Measurements from ENCODE around the gene TNPO2. TPM values are rescaled to one million over a fixed set of nuclear protein-coding genes. Genes with fewer than 3 reads are reported as not detected.

The TNPO2 gene
- 20.4 TPM for total RNA-seq

DNA sequence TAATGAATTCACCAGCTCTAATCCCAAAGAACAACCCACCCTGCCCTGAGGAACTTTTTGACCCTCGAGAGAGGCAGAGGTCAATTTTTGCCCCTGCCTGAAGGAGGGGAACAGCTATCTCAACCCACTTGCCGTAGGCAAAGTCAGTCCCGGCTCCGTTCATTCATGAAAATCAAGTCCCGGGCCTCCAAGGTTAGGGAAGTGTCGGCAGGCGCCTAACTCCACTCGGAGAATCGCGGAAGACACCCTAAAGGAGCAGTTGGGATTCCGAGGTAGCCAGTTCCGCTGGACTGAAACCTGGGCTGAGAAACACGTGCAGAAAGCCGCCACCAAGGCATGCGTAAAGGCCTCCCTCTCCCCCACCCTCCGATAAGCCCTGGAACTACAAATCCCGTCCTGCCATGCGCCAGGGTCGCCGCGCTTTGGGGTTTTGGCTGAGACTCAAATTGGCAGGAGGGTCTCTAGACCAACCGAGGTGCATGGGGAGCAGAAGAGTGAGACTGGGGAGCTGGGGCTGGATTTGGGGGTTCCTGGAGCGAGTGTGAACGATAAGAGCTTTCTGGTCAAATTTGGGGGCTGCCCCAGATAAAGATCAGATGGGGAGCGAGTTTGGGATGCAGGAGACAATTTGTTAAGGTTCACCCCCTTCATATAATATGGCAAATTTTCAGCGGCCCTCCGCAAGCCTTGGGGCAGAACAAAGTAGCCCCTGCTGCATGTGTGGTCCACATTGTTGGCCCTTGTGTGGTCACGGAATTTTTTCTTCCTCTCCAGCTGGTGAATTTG, at the start of gene TNPO2:
TNPO2 (minus strand) TSS at position 292 of the 786 bp plus-strand sequence. CDS start 2,955 bp downstream, outside the sequence.
- no peaks in the 10 kb centered on the region for H3K9me3 ChIP-seq (ENCODE audit: control insufficient read depth in 3 of 3, low read length in 3 of 3)
- peaks cover 3 to 5% (median 4%) of the 10 kb centered on the region in 3 donors for H3K36me3 ChIP-seq (ENCODE audit: control insufficient read depth in 3 of 3, insufficient read depth in 3 of 3, low read length in 3 of 3)
- H3K9ac ChIP-seq (ENCODE audit: low read depth in 1 of 3, low read length in 3 of 3): peak within 1 kb of the TSS; percentile 75 to 87 (median 80)
- H3K4me1 ChIP-seq (ENCODE audit: control insufficient read depth in 3 of 3, insufficient read depth in 3 of 3, low read length in 3 of 3): peaks cover 30 to 32% (median 32%) of the 10 kb centered on the region in 3 donors
- H3K27me3 ChIP-seq (ENCODE audit: control insufficient read depth in 3 of 3, insufficient read depth in 3 of 3, low read length in 3 of 3): no peaks in the 10 kb centered on the region
- H3K4me3 ChIP-seq (ENCODE audit: low read length in 3 of 3): peak within 1 kb of the TSS; percentile 73 to 92 (median 88)
- H3K27ac ChIP-seq (ENCODE audit: low read depth, low read length): peak within 1 kb of the TSS; percentile 89

DNA sequence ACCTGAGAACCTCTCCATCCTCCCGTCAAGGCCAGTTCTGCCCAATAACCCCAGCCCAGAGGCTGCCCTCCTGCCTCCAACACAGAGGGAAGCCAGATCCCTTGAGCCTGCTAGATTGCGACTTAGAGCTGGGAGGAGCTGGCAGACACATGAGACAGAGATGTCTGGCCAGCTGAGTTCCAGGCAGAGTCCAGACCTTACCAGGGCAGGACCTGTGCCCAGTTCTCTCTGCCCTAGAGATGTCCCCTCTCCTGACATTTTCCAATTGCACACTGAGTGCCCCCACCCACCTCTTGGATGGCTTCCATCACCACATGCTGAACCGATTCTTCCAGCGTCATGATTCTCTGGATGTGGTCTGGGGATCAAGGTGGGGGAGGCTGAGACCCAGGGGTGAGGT, 48.6 kb upstream of the TNPO2 start:
- peaks cover 10 to 21% (median 21%) of the 10 kb centered on the region in 3 donors for H3K36me3 ChIP-seq (ENCODE audit: control insufficient read depth in 3 of 3, insufficient read depth in 3 of 3, low read length in 3 of 3)
- H3K4me1 ChIP-seq (ENCODE audit: control insufficient read depth in 3 of 3, insufficient read depth in 3 of 3, low read length in 3 of 3): peaks cover 44 to 58% (median 57%) of the 10 kb centered on the region in 3 donors
- H3K27me3 ChIP-seq (ENCODE audit: control insufficient read depth in 3 of 3, insufficient read depth in 3 of 3, low read length in 3 of 3): no peaks in the 10 kb centered on the region
- peak overlapping the region in 1 of 3 donors; percentile 54 for H3K4me3 ChIP-seq (ENCODE audit: low read length in 3 of 3)
- peak overlapping the region; percentile 85 for H3K27ac ChIP-seq (ENCODE audit: low read depth, low read length)
- H3K9ac ChIP-seq (ENCODE audit: low read depth in 1 of 3, low read length in 3 of 3): peak overlapping the region in 2 of 3 donors; percentile 24 to 60
- H3K9me3 ChIP-seq (ENCODE audit: control insufficient read depth in 3 of 3, low read length in 3 of 3): no peaks in the 10 kb centered on the region

- Histone ChIP-seq H3K9ac (ENCODE audit: low read depth in 1 of 3, low read length in 3 of 3) (peak overlapping the region in 1 of 3 donors; percentile 25), H3K4me1 (ENCODE audit: control insufficient read depth in 3 of 3, insufficient read depth in 3 of 3, low read length in 3 of 3) (peaks cover 43 to 61% (median 55%) of the 10 kb centered on the region in 3 donors), H3K4me3 (ENCODE audit: low read length in 3 of 3) (no peak overlapping the region), H3K9me3 (ENCODE audit: control insufficient read depth in 3 of 3, low read length in 3 of 3) (no peaks in the 10 kb centered on the region), H3K36me3 (ENCODE audit: control insufficient read depth in 3 of 3, insufficient read depth in 3 of 3, low read length in 3 of 3) (peaks cover 11 to 26% (median 26%) of the 10 kb centered on the region in 3 donors), H3K27ac (ENCODE audit: low read depth, low read length) (no peak overlapping the region), H3K27me3 (ENCODE audit: control insufficient read depth in 3 of 3, insufficient read depth in 3 of 3, low read length in 3 of 3) (no peaks in the 10 kb centered on the region)
Observed at GRCh38 chr19:12770922-12771321, 47.2 kb upstream of the TNPO2 start.

- H3K27me3 ChIP-seq (ENCODE audit: control insufficient read depth in 3 of 3, insufficient read depth in 3 of 3, low read length in 3 of 3): no peaks in the 10 kb centered on the region
- no peaks in the 10 kb centered on the region for H3K9me3 ChIP-seq (ENCODE audit: control insufficient read depth in 3 of 3, low read length in 3 of 3)
- H3K4me1 ChIP-seq (ENCODE audit: control insufficient read depth in 3 of 3, insufficient read depth in 3 of 3, low read length in 3 of 3): peaks cover 38 to 58% (median 50%) of the 10 kb centered on the region in 3 donors
- no peak overlapping the region for H3K4me3 ChIP-seq (ENCODE audit: low read length in 3 of 3)
- peaks cover 14 to 37% (median 32%) of the 10 kb centered on the region in 3 donors for H3K36me3 ChIP-seq (ENCODE audit: control insufficient read depth in 3 of 3, insufficient read depth in 3 of 3, low read length in 3 of 3)
- peak overlapping the region in 1 of 3 donors; percentile 54 for H3K9ac ChIP-seq (ENCODE audit: low read depth in 1 of 3, low read length in 3 of 3)
- no peak overlapping the region for H3K27ac ChIP-seq (ENCODE audit: low read depth, low read length)
Observed at GRCh38 chr19:12769689-12770088, 46.0 kb upstream of the TNPO2 start.

- Histone ChIP-seq H3K9me3 (ENCODE audit: control insufficient read depth in 3 of 3, low read length in 3 of 3) (no peaks in the 10 kb centered on the region), H3K36me3 (ENCODE audit: control insufficient read depth in 3 of 3, insufficient read depth in 3 of 3, low read length in 3 of 3) (peaks cover 22 to 44% (median 40%) of the 10 kb centered on the region in 3 donors), H3K4me1 (ENCODE audit: control insufficient read depth in 3 of 3, insufficient read depth in 3 of 3, low read length in 3 of 3) (peaks cover 19 to 39% (median 37%) of the 10 kb centered on the region in 3 donors)
Observed at GRCh38 chr19:12767666-12768065, 43.9 kb upstream of the TNPO2 start.

GRCh38 chr19:12767150-12767549, 43.4 kb upstream of the TNPO2 start:
- Histone ChIP-seq H3K36me3 (ENCODE audit: control insufficient read depth in 3 of 3, insufficient read depth in 3 of 3, low read length in 3 of 3) (peaks cover 22 to 44% (median 40%) of the 10 kb centered on the region in 3 donors), H3K9me3 (ENCODE audit: control insufficient read depth in 3 of 3, low read length in 3 of 3) (no peaks in the 10 kb centered on the region), H3K27ac (ENCODE audit: low read depth, low read length) (no peak overlapping the region), H3K27me3 (ENCODE audit: control insufficient read depth in 3 of 3, insufficient read depth in 3 of 3, low read length in 3 of 3) (no peaks in the 10 kb centered on the region), H3K4me3 (ENCODE audit: low read length in 3 of 3) (no peak overlapping the region), H3K9ac (ENCODE audit: low read depth in 1 of 3, low read length in 3 of 3) (no peak overlapping the region), H3K4me1 (ENCODE audit: control insufficient read depth in 3 of 3, insufficient read depth in 3 of 3, low read length in 3 of 3) (peaks cover 14 to 35% (median 32%) of the 10 kb centered on the region in 3 donors)

More at GRCh38 chr19:12767666-12768065, 43.9 kb upstream of the TNPO2 start:
- Histone ChIP-seq H3K9ac (ENCODE audit: low read depth in 1 of 3, low read length in 3 of 3) (no peak overlapping the region), H3K4me3 (ENCODE audit: low read length in 3 of 3) (no peak overlapping the region), H3K27me3 (ENCODE audit: control insufficient read depth in 3 of 3, insufficient read depth in 3 of 3, low read length in 3 of 3) (no peaks in the 10 kb centered on the region), H3K27ac (ENCODE audit: low read depth, low read length) (no peak overlapping the region)

DNA sequence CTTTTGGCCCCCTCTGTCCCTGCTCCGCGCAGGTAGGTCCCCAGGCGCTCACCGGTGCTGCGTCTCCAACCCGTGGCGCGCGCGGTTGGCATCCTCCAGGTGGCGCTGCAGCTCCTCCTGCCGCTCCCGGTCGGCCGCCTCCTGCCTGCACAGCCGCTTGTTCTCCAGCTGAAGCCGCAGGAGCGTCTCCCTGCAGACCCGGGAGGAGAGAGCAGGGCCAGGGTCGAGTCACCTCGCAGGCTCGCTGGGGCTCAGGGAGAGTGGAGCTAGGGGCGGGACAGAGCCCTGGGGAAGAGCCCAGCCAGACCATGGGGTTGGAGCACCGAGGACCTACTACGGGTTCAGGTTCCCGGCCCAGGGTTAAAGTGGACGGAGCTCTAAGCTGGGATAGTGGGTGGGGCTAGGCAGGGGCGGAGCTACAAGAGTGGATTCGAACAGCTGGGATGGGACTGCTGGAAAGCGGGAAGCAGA, 42.4 kb upstream of the TNPO2 start:
- Histone ChIP-seq H3K27ac (ENCODE audit: low read depth, low read length) (no peak overlapping the region), H3K9ac (ENCODE audit: low read depth in 1 of 3, low read length in 3 of 3) (peak overlapping the region; percentile 33 to 50 (median 40)), H3K27me3 (ENCODE audit: control insufficient read depth in 3 of 3, insufficient read depth in 3 of 3, low read length in 3 of 3) (no peaks in the 10 kb centered on the region), H3K9me3 (ENCODE audit: control insufficient read depth in 3 of 3, low read length in 3 of 3) (no peaks in the 10 kb centered on the region), H3K4me1 (ENCODE audit: control insufficient read depth in 3 of 3, insufficient read depth in 3 of 3, low read length in 3 of 3) (peaks cover 6 to 26% (median 22%) of the 10 kb centered on the region in 3 donors), H3K36me3 (ENCODE audit: control insufficient read depth in 3 of 3, insufficient read depth in 3 of 3, low read length in 3 of 3) (peaks cover 22 to 43% (median 41%) of the 10 kb centered on the region in 3 donors), H3K4me3 (ENCODE audit: low read length in 3 of 3) (peak overlapping the region in 2 of 3 donors; percentile 56 to 67)

GRCh38 chr19:12764698-12765097, 41.0 kb upstream of the TNPO2 start:
- peaks cover 16 to 36% (median 31%) of the 10 kb centered on the region in 3 donors for H3K36me3 ChIP-seq (ENCODE audit: control insufficient read depth in 3 of 3, insufficient read depth in 3 of 3, low read length in 3 of 3)
- no peaks in the 10 kb centered on the region for H3K9me3 ChIP-seq (ENCODE audit: control insufficient read depth in 3 of 3, low read length in 3 of 3)
- H3K4me3 ChIP-seq (ENCODE audit: low read length in 3 of 3): no peak overlapping the region
- no peak overlapping the region for H3K9ac ChIP-seq (ENCODE audit: low read depth in 1 of 3, low read length in 3 of 3)
- H3K27ac ChIP-seq (ENCODE audit: low read depth, low read length): no peak overlapping the region
- no peaks in the 10 kb centered on the region for H3K27me3 ChIP-seq (ENCODE audit: control insufficient read depth in 3 of 3, insufficient read depth in 3 of 3, low read length in 3 of 3)
- peaks cover 0 to 12% (median 8%) of the 10 kb centered on the region in 3 donors for H3K4me1 ChIP-seq (ENCODE audit: control insufficient read depth in 3 of 3, insufficient read depth in 3 of 3, low read length in 3 of 3)

DNA sequence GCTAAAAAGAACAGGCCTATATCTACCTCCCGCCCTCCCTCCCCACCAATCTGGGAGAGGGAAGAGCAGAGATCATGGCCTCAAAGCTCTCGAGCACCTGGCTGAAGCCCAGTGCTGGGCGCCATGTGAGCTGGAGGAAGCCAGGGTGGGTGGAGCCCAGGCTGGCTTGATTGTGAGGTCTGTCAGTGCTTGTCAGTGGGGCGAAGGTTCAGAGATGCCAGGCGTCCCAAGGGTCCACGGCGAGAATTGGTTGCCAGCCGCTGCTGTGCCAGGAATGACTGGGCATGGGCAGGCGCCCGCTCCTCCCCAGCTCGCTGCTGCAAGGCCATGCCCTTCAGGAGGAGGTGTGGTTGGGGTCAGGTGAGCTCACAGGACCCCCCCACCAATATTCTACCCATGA, 39.4 kb upstream of the TNPO2 start:
- H3K27ac ChIP-seq (ENCODE audit: low read depth, low read length): no peak overlapping the region
- H3K36me3 ChIP-seq (ENCODE audit: control insufficient read depth in 3 of 3, insufficient read depth in 3 of 3, low read length in 3 of 3): peaks cover 16 to 35% (median 28%) of the 10 kb centered on the region in 3 donors
- peaks cover 0 to 10% (median 8%) of the 10 kb centered on the region in 3 donors for H3K4me1 ChIP-seq (ENCODE audit: control insufficient read depth in 3 of 3, insufficient read depth in 3 of 3, low read length in 3 of 3)
- no peak overlapping the region for H3K4me3 ChIP-seq (ENCODE audit: low read length in 3 of 3)
- H3K9me3 ChIP-seq (ENCODE audit: control insufficient read depth in 3 of 3, low read length in 3 of 3): no peaks in the 10 kb centered on the region
- peak overlapping the region in 1 of 3 donors; percentile 40 for H3K9ac ChIP-seq (ENCODE audit: low read depth in 1 of 3, low read length in 3 of 3)
- no peaks in the 10 kb centered on the region for H3K27me3 ChIP-seq (ENCODE audit: control insufficient read depth in 3 of 3, insufficient read depth in 3 of 3, low read length in 3 of 3)

DNA sequence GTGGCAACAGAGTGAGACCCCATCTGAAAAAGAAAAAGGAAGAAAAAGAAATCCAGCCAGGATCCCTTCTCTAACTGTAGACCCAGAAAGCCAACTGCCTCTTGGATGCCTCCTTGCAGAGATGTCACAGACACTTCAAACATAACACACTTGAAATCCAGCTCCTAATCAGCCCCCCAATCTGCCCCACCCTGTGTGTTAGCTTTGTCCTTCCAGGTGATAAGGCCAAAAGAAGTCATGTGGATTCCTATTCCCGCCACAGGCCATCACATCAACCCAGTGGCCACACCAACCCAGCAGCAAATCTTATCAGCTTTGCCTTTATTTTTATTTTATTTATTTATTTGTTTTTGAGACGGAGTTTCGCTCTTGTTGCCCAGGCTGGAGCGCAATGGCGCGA, 36.0 kb upstream of the TNPO2 start:
- Histone ChIP-seq H3K27me3 (ENCODE audit: control insufficient read depth in 3 of 3, insufficient read depth in 3 of 3, low read length in 3 of 3) (peaks cover 2 to 14% (median 8%) of the 10 kb centered on the region in 3 donors), H3K27ac (ENCODE audit: low read depth, low read length) (no peak overlapping the region), H3K4me1 (ENCODE audit: control insufficient read depth in 3 of 3, insufficient read depth in 3 of 3, low read length in 3 of 3) (peaks cover 0 to 14% (median 7%) of the 10 kb centered on the region in 3 donors), H3K9ac (ENCODE audit: low read depth in 1 of 3, low read length in 3 of 3) (no peak overlapping the region), H3K4me3 (ENCODE audit: low read length in 3 of 3) (no peak overlapping the region), H3K9me3 (ENCODE audit: control insufficient read depth in 3 of 3, low read length in 3 of 3) (no peaks in the 10 kb centered on the region), H3K36me3 (ENCODE audit: control insufficient read depth in 3 of 3, insufficient read depth in 3 of 3, low read length in 3 of 3) (peaks cover 8 to 12% (median 11%) of the 10 kb centered on the region in 3 donors)

Measured in skeletal muscle tissue (tissue), 4 donors.